A673 (cell line): ENCODE results near the gene TUBA1C.
"Not testable (repeated sequence)": the region's sequence is repeated elsewhere in the genome, so short reads cannot be mapped to it uniquely, and the experiment has no call there.

Experiments
- EZH2 ChIP-seq: fragments of 200-600 bp; sonication (generic); IDR thresholded peaks from 2 replicates; pipeline ENCODE4 v1.6.1; 2017; ENCODE audit warnings: borderline replicate concordance, low read depth, mild to moderate bottlenecking, mixed read lengths, antibody characterized with exemption, low read length; ENCODE audit not compliant: poor library complexity, severe bottlenecking
- TF ChIP-seq, protein P1 (sequence below): fragments of 300-800, 200-600 bp; sonication (generic); conservative IDR thresholded peaks from 2 replicates; pipeline ENCODE4 v1.5.1; 2017; ENCODE audit warnings: low read depth, mild to moderate bottlenecking, antibody characterized with exemption, low read length, moderate library complexity, mixed read lengths

DNA sequence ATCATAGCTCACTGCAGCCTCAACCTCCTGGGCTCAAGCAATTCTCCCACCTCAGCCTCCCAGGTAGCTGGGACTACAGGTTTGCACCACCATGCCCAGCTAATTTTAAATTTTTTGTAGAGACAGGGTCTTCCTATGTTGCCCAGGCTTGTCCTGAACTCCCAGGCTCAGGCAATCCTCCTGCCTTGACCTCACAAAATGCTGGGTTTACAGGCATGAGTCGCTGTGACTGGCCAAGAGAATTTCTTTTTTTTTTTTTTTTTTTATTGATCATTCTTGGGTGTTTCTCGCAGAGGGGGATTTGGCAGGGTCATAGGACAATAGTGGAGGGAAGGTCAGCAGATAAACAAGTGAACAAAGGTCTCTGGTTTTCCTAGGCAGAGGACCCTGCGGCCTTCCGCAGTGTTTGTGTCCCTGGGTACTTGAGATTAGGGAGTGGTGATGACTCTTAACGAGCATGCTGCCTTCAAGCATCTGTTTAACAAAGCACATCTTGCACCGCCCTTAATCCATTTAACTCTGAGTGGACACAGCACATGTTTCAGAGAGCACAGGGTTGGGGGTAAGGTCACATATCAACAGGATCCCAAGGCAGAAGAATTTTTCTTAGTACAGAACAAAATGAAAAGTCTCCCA lies 18.0 kb downstream of the TUBA1C start:
- TF ChIP-seq, protein P1, sequence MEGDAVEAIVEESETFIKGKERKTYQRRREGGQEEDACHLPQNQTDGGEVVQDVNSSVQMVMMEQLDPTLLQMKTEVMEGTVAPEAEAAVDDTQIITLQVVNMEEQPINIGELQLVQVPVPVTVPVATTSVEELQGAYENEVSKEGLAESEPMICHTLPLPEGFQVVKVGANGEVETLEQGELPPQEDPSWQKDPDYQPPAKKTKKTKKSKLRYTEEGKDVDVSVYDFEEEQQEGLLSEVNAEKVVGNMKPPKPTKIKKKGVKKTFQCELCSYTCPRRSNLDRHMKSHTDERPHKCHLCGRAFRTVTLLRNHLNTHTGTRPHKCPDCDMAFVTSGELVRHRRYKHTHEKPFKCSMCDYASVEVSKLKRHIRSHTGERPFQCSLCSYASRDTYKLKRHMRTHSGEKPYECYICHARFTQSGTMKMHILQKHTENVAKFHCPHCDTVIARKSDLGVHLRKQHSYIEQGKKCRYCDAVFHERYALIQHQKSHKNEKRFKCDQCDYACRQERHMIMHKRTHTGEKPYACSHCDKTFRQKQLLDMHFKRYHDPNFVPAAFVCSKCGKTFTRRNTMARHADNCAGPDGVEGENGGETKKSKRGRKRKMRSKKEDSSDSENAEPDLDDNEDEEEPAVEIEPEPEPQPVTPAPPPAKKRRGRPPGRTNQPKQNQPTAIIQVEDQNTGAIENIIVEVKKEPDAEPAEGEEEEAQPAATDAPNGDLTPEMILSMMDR, result not testable (repeated sequence)
- TF ChIP-seq EZH2, result not testable (repeated sequence)
